Measurements from ENCODE around the gene CFAP77.

DNA sequence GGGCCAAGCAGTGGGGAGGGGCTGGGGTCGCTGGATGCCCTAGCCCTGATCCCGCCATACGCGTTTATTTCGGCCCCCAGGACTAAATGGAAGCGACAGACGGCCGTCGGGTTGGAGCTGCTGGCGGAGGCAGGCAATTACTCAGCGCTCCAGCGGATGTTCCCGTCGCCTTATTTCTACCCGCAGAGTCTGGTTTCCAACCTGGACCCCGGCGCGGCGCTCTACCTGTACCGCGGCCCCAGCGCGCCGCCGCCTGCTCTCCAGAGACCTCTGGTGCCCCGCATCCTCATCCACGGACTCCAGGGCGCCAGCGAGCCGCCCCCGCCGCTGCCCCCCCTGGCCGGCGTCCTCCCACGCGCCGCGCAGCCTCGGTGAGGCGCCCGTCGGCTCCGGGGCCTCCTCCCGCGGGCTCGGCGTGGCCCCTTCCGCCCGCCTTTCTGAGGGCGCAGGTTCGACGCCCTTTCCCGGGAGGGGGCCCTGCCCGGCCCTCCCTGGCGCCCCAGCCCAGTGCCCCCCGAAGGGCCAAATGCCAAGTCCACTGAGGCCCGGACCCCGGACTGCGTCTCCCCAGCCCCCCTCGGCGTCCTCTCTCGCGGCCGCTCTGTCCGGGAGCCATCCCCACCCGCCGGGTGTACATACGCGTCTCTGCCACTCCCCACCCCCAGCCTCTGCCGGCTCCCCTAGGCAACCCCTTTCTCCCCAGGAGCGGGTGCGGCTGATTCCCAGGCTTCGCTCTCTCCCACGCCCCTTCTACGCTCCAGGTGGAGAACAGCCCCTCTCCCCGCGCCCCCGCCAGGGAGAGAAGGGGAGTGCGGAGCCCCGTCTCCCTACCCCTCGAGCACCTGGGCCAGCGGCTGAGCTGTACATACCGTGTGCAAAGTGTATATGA lies 179.4 kb downstream of the CFAP77 start:
- no peak for TF ChIP-seq EZH2 (IDR thresholded peaks at IDR 0.05; ENCODE audit: insufficient read depth, poor library complexity, severe bottlenecking)
- 0 out of 2 replicates have a peak, but pooled peaks have one; percentile 39 for TF ChIP-seq EZH2phosphoT487 (IDR thresholded peaks at IDR 0.05; ENCODE audit: insufficient read depth, low read depth)
